ENCODE results near the gene TLX1. TPM values are rescaled to one million over a fixed set of nuclear protein-coding genes. Genes with fewer than 3 reads are reported as not detected.
"Not testable (repeated sequence)": the region's sequence is repeated elsewhere in the genome, so short reads cannot be mapped to it uniquely, and the experiment has no call there.

Gene TLX1
- total RNA-seq, 1 donor from 2014 or later: not detected

DNA sequence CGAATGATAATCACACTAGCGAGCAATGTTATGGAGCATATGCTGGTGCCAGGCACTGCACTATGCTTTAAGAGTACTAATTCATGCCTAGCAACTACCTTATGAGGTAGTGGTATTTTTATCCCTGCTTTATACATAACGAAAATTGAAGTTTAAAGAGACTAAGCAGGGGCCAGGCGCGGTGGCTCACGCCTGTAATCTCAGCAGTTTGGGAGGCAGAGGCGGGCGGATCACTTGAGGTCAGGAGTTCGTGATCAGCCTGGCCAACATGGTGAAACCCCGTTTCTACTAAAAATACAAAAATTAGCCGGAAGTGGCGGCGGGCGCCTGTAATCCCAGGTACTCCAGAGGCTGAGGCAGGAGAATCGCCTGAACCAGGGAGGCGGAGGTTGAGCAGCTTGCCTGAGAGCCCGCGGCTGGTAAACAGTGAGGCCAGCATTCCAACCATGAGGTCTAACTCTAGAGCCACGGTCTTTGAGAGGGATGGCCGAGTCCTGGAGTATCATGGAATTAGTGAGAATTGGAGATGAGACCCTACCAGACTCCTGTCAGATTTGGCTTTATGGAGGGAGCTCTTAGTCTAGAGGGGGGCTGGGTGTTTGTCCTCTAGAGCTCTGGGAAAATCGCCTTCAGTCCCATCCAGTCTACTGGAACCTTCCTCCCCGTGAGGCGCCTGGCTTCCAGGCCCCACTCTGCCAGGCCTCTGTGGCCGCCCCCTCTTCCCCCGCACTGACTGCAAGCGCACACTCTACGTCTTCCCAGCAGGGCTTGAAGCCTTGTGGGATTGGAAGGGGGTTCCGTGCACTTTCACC is 11.6 kb downstream of the TLX1 start:
- ATAC-seq: no peak
- intact Hi-C loops (cut with micrococcal nuclease): loop anchor here (5.0 kb wide), 1 partner anchor 45 kb away; no protein-coding TSS in a partner anchor
- DNase-seq: no peak

DNA sequence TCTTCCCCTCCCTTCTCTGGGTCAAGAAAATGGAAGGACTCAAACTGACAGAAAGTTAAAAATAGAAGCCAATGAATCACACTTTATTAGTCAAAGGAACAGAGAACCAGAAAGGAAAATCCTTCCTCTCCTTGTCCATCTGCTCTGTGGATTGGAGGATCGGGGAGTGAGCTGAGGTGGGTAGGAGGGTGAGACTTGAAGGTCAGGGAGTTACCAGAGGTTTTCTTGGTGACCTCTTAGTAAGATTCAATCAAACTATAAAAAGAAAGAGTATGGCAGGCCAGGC is 12.2 kb downstream of the TLX1 start:
- DNase-seq (no peak), ATAC-seq (no peak)
- intact Hi-C loops (cut with micrococcal nuclease): loop anchor here (5.0 kb wide), 1 partner anchor 46 kb away; no protein-coding TSS in a partner anchor

DNA sequence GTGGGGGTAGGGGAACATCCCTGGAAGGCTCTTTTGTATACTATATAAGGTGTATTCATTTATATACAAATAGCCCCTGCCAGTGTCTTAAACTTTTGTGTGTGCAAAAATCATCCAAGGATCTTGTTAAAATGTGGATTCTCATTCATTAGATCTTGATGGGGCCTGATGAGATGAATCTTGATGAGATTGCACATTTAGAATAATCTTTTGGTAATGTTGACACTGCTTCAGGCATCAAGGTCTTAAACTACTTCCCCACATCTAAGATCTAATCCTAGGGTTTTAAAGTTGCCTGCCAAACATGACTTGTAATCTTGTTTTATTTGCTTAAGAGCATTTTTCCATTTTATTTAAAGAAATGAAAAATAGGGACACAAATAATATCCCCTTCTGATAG is 13.0 kb downstream of the TLX1 start:
- DNase-seq (no peak), ATAC-seq (no peak)
- intact Hi-C loops (cut with micrococcal nuclease): loop anchor here (5.0 kb wide), 1 partner anchor 47 kb away; no protein-coding TSS in a partner anchor

DNA sequence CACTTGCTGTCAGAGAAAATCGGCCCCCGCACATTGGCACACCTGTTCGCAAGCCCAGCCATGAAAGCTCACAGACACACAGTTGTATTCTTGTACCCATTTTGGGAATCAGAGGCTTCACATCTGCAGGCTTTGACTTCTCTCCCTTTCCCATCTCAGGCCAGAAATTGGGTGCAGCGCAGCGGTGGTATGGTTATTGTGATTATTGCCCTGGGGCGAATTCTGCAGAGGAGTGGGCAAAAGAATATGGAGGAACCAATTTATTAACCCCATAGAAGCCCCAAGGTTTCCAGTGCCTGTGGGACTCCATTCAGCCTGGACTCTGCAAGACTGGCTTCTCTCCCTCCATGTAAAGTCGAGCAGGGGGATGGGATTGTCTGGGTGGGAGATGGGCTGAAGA is 14.0 kb downstream of the TLX1 start:
- intact Hi-C loops (cut with micrococcal nuclease): no loop called here
- no peak for ATAC-seq
- no peak for DNase-seq

DNA sequence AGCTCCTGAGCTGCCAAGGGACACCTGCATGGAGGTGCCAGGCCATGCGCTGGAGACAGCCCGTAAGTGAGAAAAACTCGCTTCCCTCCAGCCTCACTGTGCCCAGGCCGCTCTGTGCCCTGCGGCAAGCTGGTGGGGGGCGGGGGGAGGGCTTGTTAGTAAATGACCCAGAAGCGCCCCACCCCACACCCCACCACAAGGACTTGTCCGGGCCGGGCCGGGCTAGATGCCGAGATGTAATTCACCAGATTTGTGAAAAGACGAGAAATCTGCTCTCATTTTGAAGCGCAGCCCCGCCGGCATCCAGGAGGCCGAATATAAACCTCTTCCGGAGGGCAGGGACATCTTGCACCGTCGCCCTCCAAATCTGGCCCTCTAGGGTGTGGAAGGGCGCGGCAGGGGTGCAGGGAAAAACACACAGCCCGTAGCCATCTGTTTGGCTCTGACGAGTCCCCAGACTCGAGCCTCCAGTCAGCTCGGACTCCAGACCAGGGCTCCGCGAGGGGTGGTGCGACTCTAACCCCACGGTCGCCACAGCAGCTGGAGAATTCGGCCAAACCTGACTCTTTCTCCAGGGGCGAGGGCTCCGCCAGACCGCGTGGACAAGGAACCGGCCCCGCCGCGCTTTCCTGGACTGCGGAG is 14.8 kb downstream of the TLX1 start:
- DNase-seq (no peak), ATAC-seq (no peak)
- intact Hi-C loops (cut with micrococcal nuclease): no loop called here

DNA sequence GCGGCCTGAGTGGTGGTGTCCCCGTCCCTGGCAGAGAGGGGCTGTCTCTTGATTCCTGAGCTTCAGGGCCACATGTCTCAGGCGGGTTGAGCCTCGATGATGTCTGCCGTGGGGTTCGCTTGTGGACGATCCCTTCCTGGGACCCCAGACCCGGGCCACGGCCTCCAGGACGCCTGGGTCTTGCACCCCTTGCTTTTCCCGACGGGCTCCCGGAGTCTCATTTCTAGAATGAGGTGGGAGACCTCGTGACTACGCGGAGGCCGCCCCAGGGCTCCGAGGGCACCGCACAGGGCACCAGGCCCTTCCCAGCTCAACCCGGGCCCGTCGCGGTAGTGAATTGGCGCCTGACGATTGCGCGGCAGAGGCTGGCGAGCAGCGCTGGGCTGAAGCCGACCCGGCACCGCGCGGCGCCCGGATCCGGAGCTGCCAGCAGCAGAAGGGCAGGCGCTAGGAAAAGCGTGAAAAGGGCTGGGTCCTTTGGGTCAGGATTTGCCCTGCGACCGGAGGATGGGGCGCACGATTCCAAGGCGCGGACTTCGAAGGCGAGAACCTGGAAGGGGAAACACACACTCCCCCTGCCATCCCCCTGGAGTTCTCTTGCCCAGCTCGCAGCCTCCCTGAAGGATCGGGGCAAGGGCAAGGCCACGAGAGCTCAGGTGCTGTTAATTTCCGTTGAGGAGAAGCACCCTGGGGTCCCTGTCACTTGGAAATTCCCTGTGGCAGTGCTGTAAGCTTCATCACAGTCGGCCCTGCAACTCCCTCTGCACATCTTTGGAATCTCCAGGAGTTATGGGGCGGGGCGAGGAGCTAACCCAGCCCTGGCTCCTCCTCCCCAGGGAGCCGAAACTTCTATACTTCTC is 15.5 kb downstream of the TLX1 start:
- ATAC-seq (no peak), DNase-seq (no peak)
- intact Hi-C loops (cut with micrococcal nuclease): no loop called here

DNA sequence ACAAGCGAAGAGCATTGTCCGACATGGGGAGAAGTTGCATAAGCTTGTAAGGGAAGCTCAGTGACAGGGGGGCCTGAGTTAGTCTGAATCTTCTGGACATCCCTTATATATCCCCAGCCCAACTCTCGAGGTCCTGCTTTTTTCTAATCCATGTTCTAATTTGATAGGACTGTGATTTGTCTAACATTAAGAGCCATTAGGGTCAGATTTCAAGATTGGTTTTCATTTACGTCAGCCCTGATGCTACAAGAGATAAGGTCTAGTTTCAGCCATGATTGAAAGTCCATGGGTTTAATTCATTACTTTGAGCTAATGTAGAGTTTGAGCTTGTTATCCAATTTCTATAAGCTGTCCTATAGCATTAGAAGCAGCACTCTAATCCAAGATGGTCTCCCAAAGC is 20.3 kb downstream of the TLX1 start:
- DNase-seq (no peak), ATAC-seq (no peak)
- intact Hi-C loops (cut with micrococcal nuclease): no loop called here

DNA sequence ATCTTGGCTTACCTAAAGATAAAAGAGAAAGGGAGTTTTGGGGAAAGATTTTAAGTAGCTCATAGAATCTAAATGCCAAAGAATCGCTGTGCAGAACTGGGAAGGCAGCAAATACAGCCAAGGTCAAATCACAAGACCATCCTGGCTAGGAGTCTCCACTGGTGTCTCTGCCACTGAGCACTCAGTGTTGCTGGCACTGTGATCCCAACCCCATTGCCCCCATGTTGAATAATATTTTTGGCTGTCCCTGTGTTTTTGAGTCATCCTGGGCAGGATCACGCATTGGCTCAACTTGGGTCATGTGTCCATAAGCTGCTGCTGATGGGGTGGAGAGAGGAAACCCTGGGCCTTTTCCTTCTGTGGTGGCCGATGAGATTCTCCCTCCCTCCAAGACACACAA is 21.2 kb downstream of the TLX1 start:
- intact Hi-C loops (cut with micrococcal nuclease): no loop called here
- DNase-seq: no peak
- ATAC-seq: no peak

DNA sequence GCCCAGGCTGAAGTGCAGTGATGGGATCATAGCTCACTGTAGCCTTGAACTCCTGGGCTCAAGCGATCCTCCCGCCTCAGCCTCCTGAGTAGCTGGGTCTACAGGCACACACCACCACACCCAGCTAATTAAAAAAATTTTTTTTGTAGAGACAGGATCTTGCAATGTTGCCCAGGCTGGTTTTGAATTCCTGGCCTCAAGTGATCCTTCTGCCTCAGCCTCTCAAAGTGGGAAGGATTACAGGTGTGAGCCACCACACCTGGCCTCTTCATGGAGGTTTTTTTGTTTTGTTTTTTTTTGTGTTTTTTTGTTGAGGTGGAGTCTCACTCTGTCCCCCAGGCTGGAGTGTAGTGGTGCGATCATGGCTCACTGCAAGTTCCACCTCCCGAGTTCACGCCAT is 23.4 kb downstream of the TLX1 start:
- DNase-seq; intact Hi-C loops (cut with micrococcal nuclease); ATAC-seq: not testable (repeated sequence)

DNA sequence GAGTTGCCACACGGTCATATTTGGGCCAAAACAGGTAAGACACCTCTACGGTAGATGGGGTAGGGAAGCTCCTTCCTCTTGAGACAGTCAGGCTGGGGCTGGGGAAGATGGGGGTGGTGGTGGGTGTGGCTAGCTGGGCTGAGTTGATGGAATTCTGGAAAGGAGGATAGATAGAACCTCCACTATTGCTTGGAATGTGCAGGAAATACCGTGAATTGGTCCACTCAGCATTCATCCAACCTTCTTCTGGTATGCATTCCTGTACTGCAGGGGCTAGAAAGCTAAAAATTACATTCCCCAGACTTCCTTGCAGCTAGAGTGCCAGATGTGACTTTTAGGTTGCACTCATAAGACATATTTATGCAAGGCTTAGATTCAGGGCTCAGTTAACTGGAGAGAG is 24.8 kb downstream of the TLX1 start:
- DNase-seq (no peak), ATAC-seq (no peak)
- intact Hi-C loops (cut with micrococcal nuclease): no loop called here

DNA sequence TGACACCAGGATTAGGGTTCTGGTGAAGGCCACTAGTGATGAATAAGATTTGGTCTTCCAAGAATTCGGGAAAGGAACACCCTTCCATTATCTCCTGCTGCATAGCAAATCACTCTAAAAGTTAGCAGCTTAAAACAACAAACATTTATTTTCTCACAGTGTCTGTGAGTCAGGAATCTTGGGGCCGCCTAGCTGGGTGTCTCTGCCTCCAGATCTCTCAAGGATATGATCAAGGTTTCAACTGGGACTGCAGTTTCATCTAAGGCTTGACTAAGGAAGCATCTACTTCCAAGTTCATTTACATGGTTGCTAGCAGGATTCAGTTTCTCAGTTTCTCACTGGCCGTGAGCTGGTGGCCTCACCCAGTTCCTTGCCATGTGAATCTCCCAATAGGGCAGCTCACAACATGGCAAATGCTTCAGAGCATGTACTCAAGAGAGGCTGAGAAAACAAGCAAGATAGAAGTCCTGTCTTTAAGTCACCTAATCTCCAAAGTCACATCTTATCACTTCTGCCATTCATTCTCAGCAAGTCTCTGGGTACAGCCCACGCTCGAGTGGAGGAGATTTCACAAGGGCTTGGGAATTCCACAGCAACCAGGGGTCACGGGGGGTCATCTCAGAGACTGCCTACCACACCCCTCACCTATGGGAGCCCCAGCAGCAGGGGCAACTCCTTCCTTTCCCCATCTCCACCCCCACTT is 26.8 kb downstream of the TLX1 start:
- intact Hi-C loops (cut with micrococcal nuclease): no loop called here
- DNase-seq (no peak), ATAC-seq (no peak)

DNA sequence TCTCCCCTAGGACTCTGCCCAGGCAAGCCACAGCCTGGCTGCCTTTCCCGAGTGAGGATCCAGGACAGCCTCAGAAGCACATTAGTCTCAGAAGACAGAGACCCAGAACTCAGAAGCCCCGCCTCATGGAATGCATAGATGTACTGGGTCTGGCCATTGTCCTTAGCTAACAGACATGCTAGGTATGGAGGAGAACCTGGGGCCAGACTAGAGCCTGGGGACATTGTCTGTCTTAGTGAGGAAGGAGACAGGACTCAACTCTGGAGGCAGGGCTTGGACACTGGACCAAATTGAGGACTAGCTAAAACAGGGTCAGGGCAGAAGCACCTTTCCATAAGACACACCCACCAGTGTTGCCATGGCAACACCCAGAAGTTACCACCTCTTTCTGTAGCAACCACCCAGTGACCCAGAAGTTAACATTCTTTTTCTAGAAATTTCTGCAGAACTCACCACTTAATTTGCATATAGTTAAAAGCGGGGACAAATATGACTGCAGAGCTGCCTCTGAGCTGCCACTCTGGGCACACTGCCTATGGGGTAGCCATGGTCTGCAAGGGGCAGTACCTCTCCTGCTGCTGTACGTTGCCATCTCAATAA is 27.5 kb downstream of the TLX1 start:
- ATAC-seq (no peak), DNase-seq (no peak)
- intact Hi-C loops (cut with micrococcal nuclease): no loop called here

DNA sequence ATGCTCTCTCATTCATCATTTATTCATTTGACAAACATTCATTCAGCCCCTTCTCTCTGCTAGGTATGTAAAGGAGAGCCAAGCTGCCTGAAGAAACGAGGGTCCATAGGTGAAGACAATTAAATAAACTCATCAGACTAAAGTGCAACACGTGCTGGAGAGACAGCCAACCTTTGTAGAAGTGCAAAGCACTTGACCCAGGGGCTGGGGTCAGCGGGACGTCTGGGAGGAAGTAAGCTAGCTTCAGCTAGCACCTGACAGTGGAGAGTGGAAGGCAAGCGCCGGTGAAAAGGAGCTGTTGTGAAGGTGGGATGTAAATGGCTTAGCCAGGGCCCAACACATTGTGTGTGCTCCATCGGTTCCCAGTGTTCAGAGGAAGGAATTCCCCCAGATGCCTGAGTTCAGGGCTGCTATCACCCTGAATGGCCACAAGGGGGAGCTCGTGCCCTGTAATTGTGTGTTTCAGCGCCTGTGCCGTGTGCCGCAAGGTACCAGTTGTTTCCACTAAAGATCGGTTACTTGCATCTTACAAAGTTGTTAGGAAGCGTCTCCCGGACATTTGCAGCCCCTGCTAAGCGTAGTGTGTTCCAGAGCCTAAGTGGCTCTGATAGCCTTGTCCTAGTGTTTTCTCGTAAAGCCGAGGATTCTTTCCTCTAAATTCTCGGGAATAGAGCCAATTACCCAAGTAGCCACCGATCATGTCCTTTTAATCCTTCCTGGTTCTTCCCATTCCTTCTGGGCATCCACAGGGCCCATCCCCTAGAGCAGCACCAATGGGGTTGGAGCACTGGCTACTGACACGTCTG is 30.6 kb downstream of the TLX1 start:
- DNase-seq (peak; percentile 70), ATAC-seq (peak; percentile 95)
- intact Hi-C loops (cut with micrococcal nuclease): no loop called here

DNA sequence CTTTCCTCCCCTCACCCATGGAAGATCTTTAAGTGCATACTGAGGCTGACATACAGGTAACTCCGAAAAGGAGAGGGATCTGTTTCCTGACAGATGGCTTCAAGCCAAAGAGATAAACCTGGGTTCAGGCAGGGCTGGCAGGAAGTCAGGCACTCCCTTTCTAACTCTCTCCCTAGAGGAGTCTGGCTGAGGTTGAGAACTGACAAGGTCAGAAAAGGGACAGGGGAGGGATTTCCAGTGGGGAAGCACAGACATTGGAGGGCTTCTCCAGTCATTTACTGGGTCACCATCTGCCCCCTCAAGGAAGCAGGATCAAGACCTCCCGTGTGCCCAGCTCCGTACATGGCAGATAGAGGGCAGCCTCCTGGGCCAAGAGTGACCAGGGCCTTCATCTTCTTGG is 31.6 kb downstream of the TLX1 start:
- ATAC-seq: peak; percentile 51

DNA sequence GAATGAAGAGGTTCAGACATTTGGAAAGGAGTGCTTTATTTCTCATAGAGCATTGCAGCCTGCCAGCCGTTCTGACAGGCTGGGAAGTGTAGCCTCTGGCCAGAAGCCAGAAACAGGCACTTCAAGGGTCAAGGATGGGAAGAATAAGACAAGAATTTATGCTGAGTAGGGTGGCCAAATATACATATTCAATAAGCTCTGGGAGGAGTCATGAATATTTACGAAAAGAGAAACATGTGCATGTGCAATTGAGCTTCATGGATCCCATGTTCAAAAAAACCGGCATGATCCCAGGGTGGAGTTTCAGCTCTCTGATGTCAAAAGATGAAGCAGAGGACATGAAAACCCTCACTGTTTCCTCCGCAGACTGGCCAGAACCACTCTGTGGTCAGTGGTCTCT is 32.9 kb downstream of the TLX1 start:
- intact Hi-C loops (cut with micrococcal nuclease): no loop called here

More for the DNA sequence above, 31.6 kb downstream of the TLX1 start:
- intact Hi-C loops (cut with micrococcal nuclease): no loop called here
- DNase-seq: no peak

DNA sequence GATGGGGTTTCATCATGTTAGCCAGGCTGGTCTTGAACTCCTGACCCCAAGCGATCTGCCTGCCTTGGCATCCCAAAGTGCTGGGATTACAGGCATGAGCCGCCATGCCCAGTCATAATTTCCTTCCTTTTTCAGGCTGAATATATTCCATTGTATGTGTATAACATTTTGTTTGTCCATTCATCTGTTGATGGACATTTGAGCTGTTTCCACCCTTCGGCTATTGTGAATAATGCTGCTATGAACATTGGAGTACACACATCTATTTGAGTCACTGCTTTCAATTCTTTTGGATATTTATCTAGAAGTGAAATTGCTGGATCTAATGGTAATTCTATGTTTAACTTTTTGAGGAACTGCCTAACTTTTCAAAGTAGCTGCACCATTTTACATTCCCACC is 34.6 kb downstream of the TLX1 start:
- no peak for DNase-seq
- no peak for ATAC-seq
- intact Hi-C loops (cut with micrococcal nuclease): no loop called here

More for the DNA sequence above, 32.9 kb downstream of the TLX1 start:
- DNase-seq (no peak), ATAC-seq (no peak)

DNA sequence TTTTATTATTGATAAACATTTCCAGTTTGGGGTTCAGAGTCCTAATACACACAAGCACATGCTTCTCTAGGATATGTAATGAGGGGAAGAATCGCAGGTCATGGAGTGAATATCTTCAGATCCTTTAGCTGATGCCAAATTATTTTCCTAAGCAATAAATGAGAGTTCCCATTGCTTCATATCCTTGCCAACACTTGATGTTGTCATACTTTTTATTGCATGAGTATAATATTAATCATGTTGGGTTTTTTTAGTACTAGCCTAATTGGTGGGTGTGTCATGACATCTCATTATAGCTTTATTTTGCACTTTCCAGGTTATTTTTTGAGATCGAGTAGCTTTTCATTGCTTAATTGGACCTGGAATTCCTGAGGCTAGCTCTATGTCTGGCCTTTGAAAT is 35.3 kb downstream of the TLX1 start:
- intact Hi-C loops (cut with micrococcal nuclease): no loop called here
- no peak for DNase-seq
- no peak for ATAC-seq

DNA sequence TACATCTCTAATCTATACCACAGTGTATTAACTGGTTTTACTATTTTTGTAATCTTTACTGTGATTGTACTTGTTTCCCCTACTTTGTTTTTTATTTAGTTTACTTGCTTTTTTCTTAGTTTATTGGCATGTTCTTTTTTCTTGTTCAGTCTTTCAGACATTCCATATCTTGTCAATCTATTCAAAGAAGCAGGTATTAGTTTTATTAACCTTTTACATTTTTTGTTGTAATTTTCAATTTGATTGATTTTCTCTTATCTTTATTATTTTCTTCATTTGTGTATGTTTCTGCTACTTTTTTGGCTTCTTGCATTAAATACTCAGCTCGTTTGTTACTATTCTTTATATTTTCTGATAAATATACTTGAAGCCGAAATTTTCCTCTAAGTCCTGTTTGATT is 41.6 kb downstream of the TLX1 start:
- DNase-seq (no peak), ATAC-seq (no peak)
- intact Hi-C loops (cut with micrococcal nuclease): no loop called here

Data from left ventricle myocardium superior (tissue), 1 donor.